ENCODE measurements around the gene SFXN5.

GRCh38 chr2:73008766-73009135 lies 62.8 kb downstream of the SFXN5 start:
- TF ChIP-seq POLR2A (IDR thresholded peaks at IDR 0.05; ENCODE audit: low read length), result no peak
- TF ChIP-seq CTCF (IDR thresholded peaks at IDR 0.05), result no peak
- TF ChIP-seq RNF2 (IDR thresholded peaks at IDR 0.05; ENCODE audit: borderline replicate concordance, low read depth), result no peak
- no peak for TF ChIP-seq FOXS1 (CRISPR knock-in tag; IDR thresholded peaks at IDR 0.05)
- TF ChIP-seq, protein P1, sequence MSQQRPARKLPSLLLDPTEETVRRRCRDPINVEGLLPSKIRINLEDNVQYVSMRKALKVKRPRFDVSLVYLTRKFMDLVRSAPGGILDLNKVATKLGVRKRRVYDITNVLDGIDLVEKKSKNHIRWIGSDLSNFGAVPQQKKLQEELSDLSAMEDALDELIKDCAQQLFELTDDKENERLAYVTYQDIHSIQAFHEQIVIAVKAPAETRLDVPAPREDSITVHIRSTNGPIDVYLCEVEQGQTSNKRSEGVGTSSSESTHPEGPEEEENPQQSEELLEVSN (IDR thresholded peaks at IDR 0.05; ENCODE audit: borderline replicate concordance, low read depth), result no peak
- no peak for TF ChIP-seq MYC (IDR thresholded peaks at IDR 0.05; ENCODE audit: borderline replicate concordance, low read length)
- TF ChIP-seq NR3C1 (IDR thresholded peaks at IDR 0.05), result no peak
- no peak for TF ChIP-seq RAD21 (conservative IDR thresholded peaks at IDR 0.05 in 1 of 2, IDR thresholded peaks at IDR 0.05 in 1 of 2)
- no peak for TF ChIP-seq GATA3 (IDR thresholded peaks at IDR 0.05; ENCODE audit: borderline replicate concordance)
- TF ChIP-seq BHLHE40 (IDR thresholded peaks at IDR 0.05; ENCODE audit: low read depth, low read length), result no peak
- TF ChIP-seq EHMT2 (IDR thresholded peaks at IDR 0.05; ENCODE audit: low read depth), result no peak
- no peak for TF ChIP-seq HOXB5 (CRISPR knock-in tag; IDR thresholded peaks at IDR 0.05)
- TF ChIP-seq USF2 (IDR thresholded peaks at IDR 0.05), result no peak
- TF ChIP-seq RCOR1 (IDR thresholded peaks at IDR 0.05; ENCODE audit: low read depth, low read length), result no peak
